Measurements from ENCODE around the gene HACD2.
"Not testable (repeated sequence)": the region's sequence is repeated elsewhere in the genome, so short reads cannot be mapped to it uniquely, and the experiment has no call there.

Gene HACD2
- 37.3 to 43.5 (median 39.6) reads per million in 4 experiments for total RNA-seq

GRCh38 chr3:123584988-123585937, at the start of gene HACD2:
Gene HACD2, minus strand, starts transcription at chr3:123585053. Its CDS starts 26 bp downstream, at chr3:123585027.
- DNase-seq = peak; percentile 87

GRCh38 chr3:123634149-123635051, 49.5 kb upstream of the HACD2 start:
- DNase-seq = no peak

- DNase-seq = no peak
Measured at GRCh38 chr3:123633530-123633929, 48.7 kb upstream of the HACD2 start.

GRCh38 chr3:123632161-123632655, 47.4 kb upstream of the HACD2 start:
- no peak for DNase-seq

GRCh38 chr3:123629747-123630047, 44.8 kb upstream of the HACD2 start:
- DNase-seq = no peak

GRCh38 chr3:123628996-123629746, 44.3 kb upstream of the HACD2 start:
- DNase-seq = no peak

GRCh38 chr3:123627673-123628670, 43.1 kb upstream of the HACD2 start:
- DNase-seq = no peak

GRCh38 chr3:123626881-123627280, 42.0 kb upstream of the HACD2 start:
- no peak for DNase-seq

- no peak for DNase-seq
Measured at GRCh38 chr3:123624302-123624701, 39.4 kb upstream of the HACD2 start.

- DNase-seq = no peak
Measured at GRCh38 chr3:123623346-123623880, 38.6 kb upstream of the HACD2 start.

- DNase-seq = no peak
Measured at GRCh38 chr3:123622766-123623165, 37.9 kb upstream of the HACD2 start.

- DNase-seq = no peak
Measured at GRCh38 chr3:123621850-123622189, 37.0 kb upstream of the HACD2 start.

- no peak for DNase-seq
Measured at GRCh38 chr3:123621186-123621849, 36.5 kb upstream of the HACD2 start.

- DNase-seq = no peak
Measured at GRCh38 chr3:123620343-123620742, 35.5 kb upstream of the HACD2 start.

GRCh38 chr3:123618768-123619484, 34.1 kb upstream of the HACD2 start:
- no peak for DNase-seq

- no peak for DNase-seq
Measured at GRCh38 chr3:123618076-123618708, 33.3 kb upstream of the HACD2 start.

- no peak for DNase-seq
Measured at GRCh38 chr3:123616593-123616992, 31.7 kb upstream of the HACD2 start.

- DNase-seq = no peak
Measured at GRCh38 chr3:123613543-123613942, 28.7 kb upstream of the HACD2 start.

- not testable (repeated sequence) for DNase-seq
Measured at GRCh38 chr3:123611674-123612073, 26.8 kb upstream of the HACD2 start.

Measured in effector CD8-positive, alpha-beta T cell (primary cell).